CD4-positive, alpha-beta T cell (primary cell): ENCODE results near the gene BTBD9. TPM values are rescaled to one million over a fixed set of nuclear protein-coding genes. Genes with fewer than 3 reads are reported as not detected.

Source experiments
- ATAC-seq: fragments of 200-7000 bp; cut with Tn5 transposase; one replicate; pipeline ENCODE4 v1.10.0; 2022; ENCODE audit warnings: mild to moderate bottlenecking; ENCODE audit not compliant: poor library complexity
- CTCF ChIA-PET: fragments of 350-600 bp; sonication (Branson Sonifier 250); formaldehyde crosslinking; loops from one replicate; lab custom pipeline; 2021; ENCODE audit warnings: antibody characterized with exemption, inconsistent platforms; lab: Charles Lee
- POLR2A ChIA-PET: fragments of 350-600 bp; sonication (Branson Sonifier 250); formaldehyde crosslinking; loops from one replicate; lab custom pipeline; 2021; ENCODE audit warnings: antibody characterized with exemption, inconsistent platforms; lab: Charles Lee
- DNase-seq, 14 experiments: peaks; one replicate each; pipeline ENCODE4 v3.0.0-alpha.2; 2013 to 2020; ENCODE audit warnings: mixed read lengths in 2 of 14
- H3K27ac ChIP-seq, 2 donors: one replicate each; pipeline versions ENCODE4 v1.5.1 to v1.7.0; 2013; ENCODE audit warnings: low read length in 2 of 2, low read depth in 1 of 2, mild to moderate bottlenecking in 1 of 2
- H3K27me3 ChIP-seq, 2 experiments: 1 replicate in 1 of 2; 2 replicates in 1 of 2; pipeline versions ENCODE4 v1.6.1 to v1.7.0; 2013; ENCODE audit warnings: low read length in 2 of 2, control low read depth in 1 of 2, mild to moderate bottlenecking in 1 of 2, moderate library complexity in 1 of 2; ENCODE audit not compliant: insufficient read depth in 2 of 2, control insufficient read depth in 1 of 2
- H3K36me3 ChIP-seq: one replicate; pipeline ENCODE4 v1.6.1; 2013; ENCODE audit warnings: low read length, control low read depth; ENCODE audit not compliant: insufficient read depth
- H3K4me1 ChIP-seq: one replicate; pipeline ENCODE4 v1.6.1; 2013; ENCODE audit warnings: low read length, control low read depth; ENCODE audit not compliant: insufficient read depth
- H3K4me3 ChIP-seq: one replicate; pipeline ENCODE4 v1.5.1; 2013; ENCODE audit warnings: mild to moderate bottlenecking, low read length, moderate library complexity
- H3K9me3 ChIP-seq, 2 experiments: 1 replicate in 1 of 2; 2 replicates in 1 of 2; pipeline versions ENCODE4 v1.6.1 to v1.7.0; 2013; ENCODE audit warnings: low read length in 2 of 2, mild to moderate bottlenecking in 2 of 2, control low read depth in 1 of 2, moderate library complexity in 1 of 2; ENCODE audit not compliant: control insufficient read depth in 1 of 2, insufficient read depth in 1 of 2
- H3K27ac Mint-ChIP-seq: one replicate; pipeline ENCODE4 v1.8.0; 2020; ENCODE audit warnings: mixed read lengths
- H3K27me3 Mint-ChIP-seq: one replicate; pipeline ENCODE4 v1.8.0; 2021; ENCODE audit warnings: mixed read lengths
- H3K36me3 Mint-ChIP-seq: one replicate; pipeline ENCODE4 v1.8.0; 2021; ENCODE audit warnings: low read depth, mixed read lengths
- H3K4me1 Mint-ChIP-seq: one replicate; pipeline ENCODE4 v1.8.0; 2021; ENCODE audit warnings: low read depth, mixed read lengths
- H3K4me3 Mint-ChIP-seq: one replicate; pipeline ENCODE4 v1.8.0; 2020; ENCODE audit warnings: mild to moderate bottlenecking, mixed read lengths
- H3K9me3 Mint-ChIP-seq: one replicate; pipeline ENCODE4 v1.8.0; 2020; ENCODE audit warnings: mixed read lengths
- CTCF ChIP-seq: fragments of 200-600 bp; IDR thresholded peaks from one replicate; pipeline ENCODE4 v1.8.0; 2022; ENCODE audit warnings: antibody characterized with exemption, mild to moderate bottlenecking
- intact Hi-C, 2 experiments: fragments of 100-400 bp; cut with DNase I in 1 of 2; cut with micrococcal nuclease in 1 of 2; formaldehyde crosslinking; loops; one replicate each; pipeline versions ENCODE4 v1.15.1 to v1.9.0; 2023 to 2025; cut with DNase I, micrococcal nuclease
- total RNA-seq, 174 experiments: library from RNA in 2 of 174; stranded (reverse) in 2 of 174; gene quantifications; one replicate each; pipeline ENCODE4 v1.2.3 and lab custom pipeline; 2021 to 2026

BTBD9 gene
- total RNA-seq, 2 experiments from 2014 or later, result 58.7 to 59.3 TPM

DNA sequence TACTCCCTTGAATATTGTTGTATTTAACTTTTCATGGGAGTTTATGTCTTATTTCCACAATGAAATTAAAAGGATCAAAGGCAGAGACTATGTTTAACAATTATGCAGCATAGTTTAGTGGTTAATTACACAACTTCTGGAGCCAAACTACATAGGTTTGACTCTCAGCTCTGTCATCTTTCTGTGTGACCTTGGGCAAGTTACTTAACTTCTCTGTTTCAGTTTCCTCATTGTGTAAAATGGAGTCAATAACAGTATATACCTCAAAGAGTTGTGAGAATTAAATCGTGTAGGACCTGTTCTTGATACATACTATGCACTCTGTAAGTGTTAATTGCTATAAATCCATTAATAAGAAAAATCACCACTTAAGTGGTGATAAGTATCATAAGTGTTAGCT is 48.3 kb downstream of the BTBD9 start:
- no peak for DNase-seq
- peaks cover 44% of the 10 kb centered on the region for H3K36me3 ChIP-seq
- H3K4me3 ChIP-seq, result no peak overlapping the region
- no peaks in the 10 kb centered on the region for H3K9me3 Mint-ChIP-seq
- H3K27me3 Mint-ChIP-seq, result no peaks in the 10 kb centered on the region
- H3K9me3 ChIP-seq, result no peaks in the 10 kb centered on the region
- no peaks in the 10 kb centered on the region for H3K27me3 ChIP-seq
- H3K4me1 ChIP-seq, result no peaks in the 10 kb centered on the region
- no peak overlapping the region for H3K27ac Mint-ChIP-seq
- POLR2A ChIA-PET, result no interaction called here
- H3K4me3 Mint-ChIP-seq, result no peak overlapping the region
- H3K4me1 Mint-ChIP-seq, result no peaks in the 10 kb centered on the region
- intact Hi-C loops, result no loop called here
- no peak for TF ChIP-seq CTCF
- no peak for ATAC-seq
- H3K36me3 Mint-ChIP-seq, result peaks cover 26% of the 10 kb centered on the region
- H3K27ac ChIP-seq, result no peak overlapping the region
- CTCF ChIA-PET, result no interaction called here

DNA sequence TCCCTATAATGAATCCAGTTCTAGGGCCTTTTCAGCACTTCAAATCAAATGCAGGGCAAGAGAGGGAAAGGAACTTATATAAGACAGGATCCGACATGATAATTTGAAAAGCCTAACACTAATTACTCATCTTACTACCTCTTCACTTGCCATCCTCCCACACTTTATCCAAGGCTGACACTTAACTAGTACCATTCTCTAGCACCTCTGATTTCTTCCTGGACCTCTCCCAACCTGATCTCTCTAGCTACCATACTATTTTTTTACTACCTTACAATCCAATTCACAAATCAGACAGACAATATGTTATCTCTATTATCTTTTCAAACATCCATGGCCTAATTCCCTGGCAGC is 50.4 kb downstream of the BTBD9 start:
- no peak overlapping the region for H3K27ac Mint-ChIP-seq
- intact Hi-C loops, result no loop called here
- no peak overlapping the region for H3K27ac ChIP-seq
- no peak overlapping the region for H3K4me3 ChIP-seq
- no peak for TF ChIP-seq CTCF
- ATAC-seq (no peak), DNase-seq (no peak)
- H3K36me3 Mint-ChIP-seq, result peaks cover 31% of the 10 kb centered on the region
- POLR2A ChIA-PET, result no interaction called here
- no peak overlapping the region for H3K4me3 Mint-ChIP-seq
- peaks cover 34% of the 10 kb centered on the region for H3K36me3 ChIP-seq
- no peaks in the 10 kb centered on the region for H3K4me1 ChIP-seq
- no peaks in the 10 kb centered on the region for H3K27me3 Mint-ChIP-seq
- H3K4me1 Mint-ChIP-seq, result no peaks in the 10 kb centered on the region
- CTCF ChIA-PET, result no interaction called here
- no peaks in the 10 kb centered on the region for H3K9me3 Mint-ChIP-seq
- H3K9me3 ChIP-seq, result no peaks in the 10 kb centered on the region
- H3K27me3 ChIP-seq, result no peaks in the 10 kb centered on the region

GRCh38 chr6:38588631-38589366 is 50.9 kb downstream of the BTBD9 start:
- peaks cover 34% of the 10 kb centered on the region for H3K36me3 Mint-ChIP-seq
- Histone ChIP-seq H3K9me3 (no peaks in the 10 kb centered on the region), H3K4me1 (no peaks in the 10 kb centered on the region), H3K27ac (no peak overlapping the region), H3K36me3 (peaks cover 31% of the 10 kb centered on the region), H3K4me3 (no peak overlapping the region), H3K27me3 (no peaks in the 10 kb centered on the region)
- no peak for TF ChIP-seq CTCF
- no peak overlapping the region for H3K27ac Mint-ChIP-seq
- intact Hi-C loops, result no loop called here
- H3K4me3 Mint-ChIP-seq, result no peak overlapping the region
- CTCF ChIA-PET, result no interaction called here
- H3K27me3 Mint-ChIP-seq, result no peaks in the 10 kb centered on the region
- no peak for DNase-seq
- no peak for ATAC-seq
- POLR2A ChIA-PET, result no interaction called here
- no peaks in the 10 kb centered on the region for H3K4me1 Mint-ChIP-seq
- H3K9me3 Mint-ChIP-seq, result no peaks in the 10 kb centered on the region
